GM21367 (cell line): ENCODE data around the gene ATP10A.

ENCODE experiments used
- ATAC-seq: cut with Tn5 transposase; IDR thresholded peaks from one replicate; pipeline ENCODE4 v1.9.1; 2021; ENCODE audit not compliant: unreplicated experiment

ATP10A gene

DNA sequence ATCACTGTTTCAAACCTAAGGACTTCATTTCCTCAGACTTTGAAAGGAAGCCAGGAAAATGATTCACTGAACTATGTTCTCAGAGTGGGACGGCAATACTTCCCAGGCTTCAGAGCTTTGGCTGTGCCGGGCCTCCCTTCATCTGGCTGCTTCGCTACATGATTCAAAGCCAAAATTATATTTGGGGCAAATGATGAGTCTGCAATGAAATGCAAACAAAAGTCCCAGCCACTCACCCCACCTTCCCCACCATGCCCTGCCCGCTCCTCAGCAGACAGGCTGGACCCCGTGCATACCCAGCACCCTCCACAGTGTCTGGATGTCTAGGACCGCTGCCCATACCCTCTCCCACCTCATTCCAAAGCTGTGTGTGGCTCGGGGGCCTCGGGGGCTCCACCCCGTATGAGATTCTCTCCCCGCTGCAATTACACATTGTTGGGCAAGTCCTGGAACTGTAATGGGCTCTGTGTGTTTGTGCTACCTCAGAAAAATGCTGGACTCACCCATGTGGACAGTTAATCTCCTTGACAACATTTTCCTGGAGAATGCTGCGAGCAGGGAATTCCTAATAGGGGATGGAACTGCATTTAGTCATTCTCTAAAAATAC, 32.2 kb downstream of the ATP10A start:
- ATAC-seq = no peak

GRCh38 chr15:25829073-25829472, 34.1 kb downstream of the ATP10A start:
- no peak for ATAC-seq

DNA sequence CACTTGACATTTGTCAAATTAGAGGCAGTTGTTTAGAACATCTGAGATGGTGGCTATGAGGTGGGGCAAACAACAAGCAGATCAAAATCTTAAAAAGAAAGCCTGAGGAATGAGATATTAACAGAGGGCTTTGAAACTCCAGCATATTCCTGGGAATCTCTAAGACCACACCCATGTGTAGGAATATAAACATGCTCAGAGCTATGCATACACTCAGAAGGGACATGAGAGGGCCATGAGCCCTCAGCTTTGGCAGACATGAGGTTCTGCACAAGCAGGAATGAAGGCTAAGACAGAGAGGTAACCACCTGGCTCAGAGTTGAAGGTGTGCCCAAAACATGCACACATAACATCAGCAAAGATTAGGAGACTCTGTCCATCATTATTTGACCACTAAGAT, 37.9 kb downstream of the ATP10A start:
- ATAC-seq = no peak

DNA sequence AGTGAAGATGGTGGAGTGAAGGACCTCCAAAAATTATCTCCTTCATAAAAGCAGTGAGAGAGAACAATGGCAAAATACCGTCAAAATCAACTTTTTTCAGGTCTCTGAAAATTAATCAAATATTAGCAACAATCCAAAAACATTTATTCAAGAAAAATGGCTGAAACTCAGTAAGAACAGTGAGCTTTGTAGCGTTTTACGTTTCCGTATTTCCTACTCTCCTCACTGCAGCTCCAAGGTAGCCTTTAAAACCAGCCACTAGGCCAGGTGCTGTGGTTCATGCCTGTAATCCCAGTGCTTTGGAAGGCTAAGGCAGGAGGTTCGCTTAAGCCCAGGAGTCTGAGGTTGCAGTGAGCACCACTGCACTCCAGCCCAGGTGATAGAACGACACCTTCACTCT, 38.5 kb downstream of the ATP10A start:
- no peak for ATAC-seq

DNA sequence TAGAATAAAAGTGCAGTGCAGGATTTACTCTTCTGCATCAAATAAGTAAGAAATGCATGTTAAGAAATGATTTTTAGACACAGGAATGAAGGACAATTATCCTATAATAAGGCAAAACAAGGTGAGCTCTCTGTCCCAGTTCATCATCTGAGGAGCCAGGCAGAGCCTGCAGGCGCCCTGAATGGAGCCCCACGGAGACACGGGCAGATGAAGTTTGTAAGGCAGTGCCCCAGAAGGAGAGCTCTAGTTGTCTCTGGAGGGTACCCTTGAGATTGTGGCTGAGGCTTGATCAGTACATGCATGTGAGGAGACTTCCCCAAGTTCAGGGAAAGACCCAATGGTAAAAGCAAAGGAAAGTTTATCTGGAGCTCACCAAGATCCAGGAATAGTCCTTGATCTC, 50.3 kb downstream of the ATP10A start:
- ATAC-seq = no peak

DNA sequence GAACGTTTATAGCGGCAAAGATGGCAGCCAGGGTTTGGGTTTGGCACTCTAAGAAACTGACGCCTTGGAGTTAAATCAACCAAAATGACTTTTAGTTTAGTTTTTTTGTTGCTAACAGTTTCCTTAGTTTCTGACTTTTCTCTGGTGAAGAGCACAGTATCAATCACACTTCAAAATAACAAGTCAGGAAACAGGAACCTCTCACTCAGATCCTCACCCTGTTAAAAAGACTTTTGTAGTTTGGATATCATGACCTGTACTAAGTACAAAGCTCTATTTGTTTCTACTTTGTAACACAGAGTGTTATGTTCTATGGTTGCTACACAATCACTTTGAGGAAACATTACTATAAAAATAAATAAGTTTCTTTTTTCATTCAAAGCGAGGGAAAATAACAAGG, 51.1 kb downstream of the ATP10A start:
- ATAC-seq = no peak

DNA sequence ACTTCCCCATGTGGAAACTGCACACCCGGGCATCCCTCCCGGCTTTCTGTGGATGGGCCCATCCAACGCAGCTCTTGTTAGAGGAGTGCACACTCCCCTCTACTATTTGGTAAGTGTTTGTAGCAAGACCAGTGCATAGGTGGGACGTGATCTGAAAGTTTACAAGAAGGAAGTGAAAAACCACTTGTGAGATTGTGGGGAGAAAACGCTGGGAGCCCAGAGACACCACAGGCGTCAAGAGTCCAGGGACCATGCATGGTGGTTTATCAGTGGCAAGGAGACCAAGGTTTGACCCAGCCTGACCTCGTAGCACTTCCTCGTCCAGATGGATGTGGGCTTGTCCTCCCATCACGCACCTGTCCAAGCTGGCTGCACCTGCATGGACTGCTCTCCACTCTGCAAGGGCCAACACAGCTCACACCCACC, 51.6 kb downstream of the ATP10A start:
- peak; percentile 88 for ATAC-seq

- no peak for ATAC-seq
These were observed 52.5 kb downstream of the ATP10A start for GRCh38 chr15:25810631-25811091.

- no peak for ATAC-seq
These were observed 53.0 kb downstream of the ATP10A start for GRCh38 chr15:25810154-25810553.

- ATAC-seq = no peak
These were observed 56.1 kb downstream of the ATP10A start for GRCh38 chr15:25807063-25807462.

DNA sequence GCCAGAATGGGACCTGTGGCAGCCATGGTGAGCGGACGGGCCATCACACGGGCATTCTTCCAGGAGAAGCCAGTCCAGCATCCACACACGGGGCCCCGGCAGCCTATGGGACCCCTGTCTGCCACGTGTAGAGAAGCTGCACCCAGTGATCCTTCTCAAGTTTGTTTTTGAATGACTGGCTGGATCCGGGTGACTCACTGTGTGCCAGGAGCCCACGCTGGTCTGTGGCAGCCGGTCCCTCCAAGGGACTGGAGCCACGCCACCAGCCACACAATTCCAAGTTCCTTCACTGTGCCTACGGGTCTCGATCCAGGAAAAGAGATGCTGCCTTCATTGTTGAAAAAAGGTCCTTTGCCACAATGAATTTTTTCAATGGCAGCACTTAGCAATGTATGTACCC, 58.1 kb downstream of the ATP10A start:
- ATAC-seq = no peak

DNA sequence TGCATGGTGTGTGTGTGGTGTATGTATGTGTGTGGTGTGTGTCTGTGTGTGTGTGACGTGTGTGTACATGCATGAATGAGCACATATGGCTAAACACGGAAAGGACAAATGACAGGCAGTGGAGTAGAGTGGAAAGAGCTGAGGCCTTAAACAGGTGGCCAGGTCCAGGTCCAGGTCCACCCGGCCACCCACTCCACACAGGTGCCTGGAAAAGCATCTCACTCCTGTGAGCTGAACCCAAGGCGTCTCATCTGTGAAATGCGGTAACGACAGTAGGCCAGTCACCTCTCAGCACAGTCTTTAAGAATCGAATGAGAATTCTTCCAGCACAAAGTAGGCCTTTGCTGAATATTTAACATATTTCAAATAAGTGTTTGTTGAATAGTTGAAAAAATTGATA, 58.7 kb downstream of the ATP10A start:
- ATAC-seq = no peak

GRCh38 chr15:25803541-25803940, 59.6 kb downstream of the ATP10A start:
- no peak for ATAC-seq

DNA sequence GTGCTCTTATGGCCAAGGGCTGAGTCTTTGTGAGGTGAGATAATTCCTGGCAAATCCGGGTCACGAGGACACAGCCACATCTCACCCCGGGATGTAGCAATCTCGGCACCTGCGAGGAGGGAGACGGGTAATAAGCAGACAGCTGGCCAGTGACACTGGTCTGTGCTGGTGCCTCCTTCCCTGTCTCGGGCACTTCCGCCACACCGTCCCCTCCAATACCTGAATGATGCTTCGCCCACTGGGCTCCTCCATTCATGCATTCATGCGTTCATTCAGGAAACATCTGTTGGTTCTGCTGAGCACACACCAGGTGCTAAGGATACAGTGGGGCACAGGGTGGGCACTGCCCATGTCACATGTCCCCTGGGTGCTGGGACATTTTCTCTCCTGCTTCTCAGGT, 60.1 kb downstream of the ATP10A start:
- no peak for ATAC-seq

DNA sequence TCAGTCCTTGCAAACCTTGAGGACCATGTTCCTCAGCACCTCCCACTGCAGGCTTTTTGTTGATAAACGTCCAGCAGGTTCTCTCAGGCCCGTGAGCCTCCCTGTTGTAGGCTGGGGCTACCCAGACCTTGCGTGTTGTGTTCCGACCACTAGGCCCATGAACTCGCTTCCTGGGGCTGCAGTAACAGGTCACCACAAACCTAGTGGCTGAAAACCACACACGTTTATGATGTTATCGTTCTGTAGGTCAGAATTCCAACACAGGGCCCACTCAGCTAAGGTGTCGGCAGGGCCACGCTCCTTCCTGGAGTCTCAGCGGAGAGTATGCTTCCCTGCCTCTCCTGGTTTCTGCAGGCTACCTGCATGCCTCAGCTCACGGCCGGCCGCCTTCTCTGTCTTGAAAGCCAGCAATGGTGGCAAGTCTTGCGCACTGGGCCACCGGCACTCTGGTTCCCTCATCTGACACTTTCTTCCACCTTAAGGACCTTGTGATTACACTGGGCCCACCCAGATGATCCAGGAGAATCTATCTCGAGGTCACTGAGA, 60.8 kb downstream of the ATP10A start:
- ATAC-seq = no peak

DNA sequence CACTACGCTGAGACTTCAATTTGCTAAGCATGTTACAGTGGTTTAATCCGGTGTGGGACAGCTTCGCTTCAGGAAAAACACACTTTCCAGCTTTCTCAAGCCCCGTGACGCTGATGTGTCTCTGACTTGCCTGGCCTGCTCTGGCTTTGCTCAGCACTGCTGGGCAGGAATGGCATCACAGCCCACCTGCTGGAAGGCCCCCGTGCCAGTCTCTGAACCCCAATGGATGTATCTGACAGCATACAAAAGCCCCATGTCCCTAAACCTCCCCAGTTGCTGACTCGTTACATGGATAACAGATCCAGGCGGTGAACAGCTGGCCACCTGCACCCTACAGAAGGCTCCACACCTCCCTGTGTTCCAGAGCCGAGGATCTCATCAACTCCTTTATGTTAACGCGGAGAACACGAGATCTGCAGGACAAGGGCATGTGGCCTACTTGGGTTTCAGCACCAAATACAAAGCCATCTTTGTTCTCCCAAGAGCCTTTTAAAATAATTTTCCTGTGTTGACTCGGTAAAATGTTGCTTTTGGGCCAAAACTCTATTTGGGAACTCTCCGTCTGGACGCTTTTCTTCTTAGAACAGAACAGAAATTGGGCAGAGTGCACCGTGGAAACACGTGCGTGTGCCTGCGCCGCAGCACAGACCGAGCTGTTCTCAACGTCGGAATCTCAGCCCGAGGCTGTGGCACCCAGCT, 61.4 kb downstream of the ATP10A start:
- no peak for ATAC-seq

DNA sequence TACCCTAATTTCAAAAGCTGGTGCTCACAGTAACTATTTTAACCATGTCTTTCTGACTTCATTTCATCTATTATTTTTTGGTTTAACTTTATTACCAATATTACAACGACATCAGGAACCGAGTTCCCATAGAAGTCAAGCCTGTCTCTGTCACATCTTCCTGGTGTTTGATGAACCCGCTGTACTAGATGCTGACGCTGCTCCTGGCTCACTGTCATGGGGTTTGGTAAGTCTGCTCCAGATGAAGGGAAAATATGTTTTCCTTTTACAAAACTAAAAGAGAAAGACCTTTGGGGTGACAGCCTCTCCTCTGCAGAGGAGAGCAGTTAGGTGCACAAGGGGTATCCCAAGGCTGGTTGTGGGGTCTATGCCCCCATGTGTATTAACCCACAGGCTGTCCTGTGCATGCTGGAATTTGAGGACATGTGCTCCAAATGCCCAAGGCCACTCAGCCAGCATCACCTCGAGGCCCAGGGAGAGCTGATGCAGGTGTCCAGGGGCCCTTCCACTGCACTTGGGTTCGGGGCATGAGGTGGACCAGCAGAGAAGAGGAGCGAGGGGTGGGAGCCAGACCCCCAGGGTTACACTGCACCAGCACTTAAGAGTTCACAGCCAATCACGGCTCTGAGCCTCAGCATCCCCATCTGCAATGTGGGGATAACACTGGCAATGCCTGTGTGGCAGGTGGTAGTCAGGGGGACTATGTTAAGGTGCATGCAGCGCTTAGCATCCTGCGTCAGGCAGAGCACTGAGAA, 62.2 kb downstream of the ATP10A start:
- no peak for ATAC-seq

DNA sequence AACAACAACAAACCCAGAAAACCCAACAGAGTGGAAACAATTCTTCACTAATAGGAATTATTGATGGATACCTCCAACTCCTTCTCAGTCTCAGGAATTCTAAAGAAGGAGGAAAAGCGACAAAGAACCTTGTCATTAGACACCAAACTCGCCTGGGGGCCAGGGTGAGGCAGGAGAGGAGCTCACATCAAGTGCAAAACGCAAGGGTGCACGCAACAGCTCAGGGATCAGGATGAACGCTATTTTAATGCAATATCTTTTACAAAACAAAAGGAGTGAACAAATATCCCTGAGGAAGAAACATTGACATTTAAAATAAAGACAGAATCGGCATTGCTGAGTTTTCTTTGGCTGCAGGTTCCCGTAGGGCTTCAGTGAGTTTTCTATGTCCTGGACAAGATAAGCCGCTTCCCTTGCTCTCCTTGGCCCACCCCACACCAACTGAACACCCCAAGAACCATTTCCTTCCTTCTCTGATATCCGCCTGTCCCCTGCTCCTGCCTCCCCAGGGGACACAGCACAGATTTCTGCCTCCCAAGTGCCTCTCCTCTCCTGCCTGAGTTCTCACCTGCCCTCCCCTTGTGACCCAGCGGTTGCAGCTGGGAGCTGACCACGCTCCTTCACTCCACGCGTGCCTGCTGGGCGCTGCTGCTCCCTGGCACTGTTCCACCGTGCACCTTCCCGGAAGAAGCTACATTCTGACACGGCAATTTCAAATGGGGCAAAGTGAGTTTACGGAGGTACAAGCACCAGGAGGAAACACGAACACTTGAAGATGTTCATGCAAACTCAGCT, 63.0 kb downstream of the ATP10A start:
- no peak for ATAC-seq

DNA sequence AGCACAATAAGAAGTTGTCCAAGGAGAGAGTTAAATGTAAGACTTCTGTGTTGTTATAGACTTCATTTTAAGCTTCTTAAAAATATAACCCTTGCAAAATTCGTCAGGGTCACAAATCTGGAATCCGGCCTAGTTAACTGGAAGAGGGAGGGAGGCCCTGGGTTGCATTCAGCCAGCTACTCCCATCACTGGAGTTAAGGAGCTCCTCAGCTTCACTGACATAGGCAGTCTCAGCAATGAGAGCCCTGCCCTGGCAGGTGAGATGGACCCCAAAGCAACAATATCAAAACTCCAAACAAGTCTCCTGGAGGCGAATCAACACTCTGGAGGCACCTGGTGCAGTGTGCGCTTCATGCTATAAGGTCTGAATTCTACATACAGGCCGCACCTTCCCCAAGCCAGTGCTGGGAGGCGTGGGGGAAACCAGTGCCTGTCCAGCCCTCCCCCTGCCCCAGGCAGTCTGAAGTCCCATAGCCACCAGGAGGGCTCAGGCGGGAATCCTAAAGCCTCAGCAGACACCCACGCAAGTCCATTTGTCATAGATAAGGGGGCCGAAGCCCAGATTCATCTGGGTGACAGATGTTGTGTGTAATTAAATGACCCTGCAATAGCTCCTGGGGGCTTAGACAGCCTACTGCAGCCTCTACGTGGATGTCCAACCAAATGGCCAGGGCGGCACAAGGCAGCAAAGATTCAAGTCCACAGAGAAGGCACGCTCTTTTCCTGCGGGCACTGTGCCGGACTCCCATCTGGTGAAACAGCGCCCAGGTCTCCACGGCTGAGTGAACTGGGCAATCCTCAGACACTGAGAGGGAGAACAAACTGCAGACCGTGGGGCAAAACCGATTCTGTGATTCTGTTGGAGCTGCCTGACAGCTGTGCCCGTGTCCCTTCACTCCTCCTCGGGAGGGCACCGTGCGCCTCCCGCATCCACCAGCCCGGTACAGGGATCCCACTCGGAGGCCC, 64.9 kb downstream of the ATP10A start:
- ATAC-seq = no peak

GRCh38 chr15:25797511-25797935, 65.6 kb downstream of the ATP10A start:
- ATAC-seq = no peak
